ENCODE results near the gene PDF.

Gene PDF

GRCh38 chr16:69277413-69277812, 53.0 kb downstream of the PDF start:
- TF ChIP-seq EP300 (IDR thresholded peaks at IDR 0.05; ENCODE audit: borderline replicate concordance) (no peak), YY1 (IDR thresholded peaks at IDR 0.05; ENCODE audit: low read depth) (no peak), CREB1 (IDR thresholded peaks at IDR 0.05; ENCODE audit: low read depth) (no peak), ZBTB7A (IDR thresholded peaks at IDR 0.05; ENCODE audit: low read depth) (no peak), TEAD4 (IDR thresholded peaks at IDR 0.05) (no peak), MAX (IDR thresholded peaks at IDR 0.05) (no peak), USF1 (IDR thresholded peaks at IDR 0.05) (no peak), RAD21 (IDR thresholded peaks at IDR 0.05; ENCODE audit: low read depth) (no peak)

All from Ishikawa (cell line).